ENCODE results near the gene HOXA9.

Gene HOXA9

DNA sequence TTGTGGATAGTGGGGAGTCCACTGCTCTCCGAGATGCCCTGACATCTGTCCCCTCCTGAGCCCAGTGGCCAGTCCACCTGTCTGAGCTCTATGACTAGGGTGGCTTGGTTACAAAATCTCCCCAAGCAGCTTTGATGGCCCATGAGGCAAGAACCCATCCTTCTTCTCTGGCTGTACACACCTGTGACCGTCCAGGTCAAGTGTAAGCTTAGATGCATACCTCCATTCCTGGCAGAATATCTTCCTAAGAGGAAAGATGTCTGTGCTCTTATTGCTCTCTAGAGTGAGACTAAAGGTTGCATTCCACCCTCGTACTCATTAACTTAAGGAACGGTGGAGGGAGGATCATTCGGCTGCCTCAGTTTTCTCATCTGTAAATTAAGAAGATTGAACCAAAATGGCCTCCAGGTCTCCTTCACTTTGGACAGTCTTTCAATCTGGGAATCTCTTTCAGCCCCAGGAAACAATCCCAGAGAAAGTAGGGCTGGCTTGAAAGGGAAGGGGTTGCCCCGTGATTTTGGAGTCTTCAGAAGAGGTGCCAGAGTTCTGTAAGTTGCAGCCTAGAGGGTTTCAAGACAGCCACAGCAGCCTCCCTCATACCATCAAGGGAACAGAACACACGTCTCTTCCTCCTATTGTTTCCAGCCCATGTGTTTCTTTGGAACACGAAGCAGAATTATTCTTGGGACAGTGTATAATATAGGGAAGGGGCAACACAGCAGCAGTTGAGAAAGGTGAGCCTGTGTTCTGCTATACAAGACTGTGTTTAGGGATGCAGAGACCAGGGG is 40.2 kb downstream of the HOXA9 start:
- DNase-seq = no peak

GRCh38 chr7:27124096-27124901 is 41.0 kb downstream of the HOXA9 start:
- no peak for DNase-seq

GRCh38 chr7:27123477-27124053 is 41.8 kb downstream of the HOXA9 start:
- no peak for DNase-seq

- DNase-seq = no peak
Measured at GRCh38 chr7:27123007-27123476, 42.3 kb downstream of the HOXA9 start.

DNA sequence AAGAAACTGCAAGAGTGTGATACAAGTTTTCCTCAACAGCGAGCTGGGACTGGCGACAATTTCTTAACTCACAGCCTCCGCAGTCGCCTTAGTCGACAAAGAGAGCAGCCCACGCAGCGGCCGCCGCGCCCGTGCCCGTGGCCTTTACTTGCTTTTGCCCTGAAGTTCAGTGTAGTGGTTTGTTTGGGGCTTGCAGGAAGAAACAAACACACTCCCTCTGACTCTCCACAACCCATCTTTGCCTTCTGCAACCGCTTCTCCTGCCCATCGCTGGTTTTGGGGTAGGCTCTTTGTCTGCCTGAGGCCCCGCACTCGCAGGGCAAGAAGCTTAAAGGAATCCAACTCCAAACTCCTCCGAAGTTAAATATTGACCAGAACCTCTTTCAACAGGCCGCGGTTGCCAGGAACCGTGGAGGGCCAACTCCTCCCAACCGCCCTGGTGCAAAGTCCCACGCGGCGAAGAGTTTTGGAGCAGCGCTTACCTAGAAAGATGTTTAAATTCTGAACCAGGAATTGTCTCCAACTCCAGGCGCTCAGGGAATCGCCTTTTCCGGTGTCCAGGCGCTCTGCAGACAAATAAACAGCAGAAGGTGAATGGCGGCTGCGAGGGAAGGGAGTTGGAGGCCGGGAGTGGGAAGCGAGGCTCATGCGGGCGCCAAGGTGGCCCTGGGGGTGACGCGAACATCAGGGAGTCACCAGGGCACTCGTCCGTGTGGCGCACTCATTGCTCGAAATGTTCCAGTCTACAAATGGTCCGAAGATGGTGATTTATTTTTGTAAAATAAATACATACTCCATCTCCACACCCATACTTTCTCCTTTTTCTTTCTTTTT is 43.0 kb downstream of the HOXA9 start:
- no peak for DNase-seq

GRCh38 chr7:27121684-27122076 is 43.7 kb downstream of the HOXA9 start:
- no peak for DNase-seq

DNA sequence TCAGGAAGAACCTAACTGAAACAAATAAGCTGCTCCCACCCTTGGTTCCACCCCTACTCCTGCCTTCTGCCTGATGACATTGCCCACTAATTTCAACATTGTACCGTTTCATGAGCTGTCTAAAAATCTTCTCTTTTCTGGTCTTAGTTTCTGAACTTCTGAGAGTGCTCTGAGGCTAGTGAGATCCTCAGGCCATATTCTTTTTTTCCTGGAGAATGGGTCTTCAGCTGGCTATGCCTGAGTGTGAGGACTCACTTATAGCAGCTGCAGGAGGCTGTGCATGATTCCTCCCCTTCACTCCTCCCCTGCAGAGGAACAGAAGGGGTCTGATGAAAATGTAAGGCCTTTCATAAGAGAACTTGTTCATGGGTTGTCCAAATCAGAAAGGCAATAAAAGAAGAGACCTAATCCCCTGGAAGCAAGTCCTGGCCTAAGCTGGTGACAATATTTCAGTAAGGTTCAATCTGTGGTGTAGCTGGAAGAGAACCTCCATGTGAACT is 45.9 kb downstream of the HOXA9 start:
- DNase-seq = no peak

GRCh38 chr7:27118580-27118979 is 46.8 kb downstream of the HOXA9 start:
- no peak for DNase-seq

- no peak for DNase-seq
Measured at GRCh38 chr7:27117887-27118491, 47.3 kb downstream of the HOXA9 start.

- no peak for DNase-seq
Measured at GRCh38 chr7:27116962-27117886, 48.1 kb downstream of the HOXA9 start.

DNA sequence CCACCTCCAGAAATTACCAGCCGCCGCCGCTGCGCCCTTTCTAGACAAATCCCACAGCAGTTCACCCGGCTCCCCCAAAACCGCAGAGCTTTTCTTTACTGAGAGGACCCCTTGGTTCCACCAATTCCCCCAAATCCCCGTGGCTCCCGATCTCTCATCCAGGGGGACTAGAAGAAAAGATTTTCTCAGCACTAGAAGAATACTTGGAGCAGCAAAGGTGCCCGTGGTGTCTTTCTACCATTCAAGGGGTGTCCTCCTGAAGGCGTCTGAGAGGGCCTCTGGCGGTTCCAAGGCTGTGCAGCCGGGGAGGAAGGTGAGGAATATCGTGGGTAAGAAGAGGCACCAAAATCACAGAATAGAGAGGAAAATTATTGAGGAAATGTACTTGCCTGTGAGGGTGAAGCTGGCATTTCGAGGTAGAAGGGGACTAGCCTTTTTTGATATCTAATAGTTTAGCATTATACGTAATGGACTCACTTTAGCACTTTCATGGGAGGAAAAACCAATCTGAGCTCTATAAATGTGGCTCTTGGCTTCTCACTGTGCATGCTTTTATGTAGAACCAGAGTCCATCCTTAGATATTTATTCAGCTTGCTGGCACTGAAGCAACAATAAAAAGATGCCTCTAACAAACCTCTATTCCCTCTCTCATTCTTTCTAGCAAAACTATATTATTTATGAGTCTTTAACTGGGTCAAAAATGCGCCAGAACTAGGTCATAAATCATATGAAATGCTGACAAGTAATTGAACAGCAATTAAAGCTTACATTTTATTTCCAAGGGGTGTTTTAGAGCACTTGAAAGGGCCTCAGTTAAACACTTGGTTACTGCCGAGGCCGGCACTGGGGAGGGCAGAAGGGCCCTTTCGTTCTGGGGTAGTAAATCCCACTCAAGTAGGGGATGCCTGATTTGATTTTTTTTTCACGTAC is 49.0 kb downstream of the HOXA9 start:
- no peak for DNase-seq

- DNase-seq = no peak
Measured at GRCh38 chr7:27115221-27116026, 49.9 kb downstream of the HOXA9 start.

- no peak for DNase-seq
Measured at GRCh38 chr7:27114881-27115220, 50.5 kb downstream of the HOXA9 start.

- no peak for DNase-seq
Measured at GRCh38 chr7:27113991-27114769, 51.2 kb downstream of the HOXA9 start.

GRCh38 chr7:27112955-27113949 is 52.1 kb downstream of the HOXA9 start:
- no peak for DNase-seq

All from NCI-H1930 (cell line).